HG02885 (cell line): ENCODE results near the gene GPR161.
A peak's percentile ranks its signal among the peaks of the same experiment; 100 is the strongest.
"Not testable (repeated sequence)": the region's sequence is repeated elsewhere in the genome, so short reads cannot be mapped to it uniquely, and the experiment has no call there.

Experiments
- ATAC-seq: cut with Tn5 transposase; IDR thresholded peaks from one replicate; pipeline ENCODE4 v1.9.1; 2021; ENCODE audit warnings: mild to moderate bottlenecking; ENCODE audit not compliant: unreplicated experiment, poor library complexity

The GPR161 gene

GRCh38 chr1:168089979-168090337, 46.8 kb downstream of the GPR161 start:
- no peak for ATAC-seq

- ATAC-seq: no peak
Observed at GRCh38 chr1:168089326-168089978, 47.3 kb downstream of the GPR161 start.

DNA sequence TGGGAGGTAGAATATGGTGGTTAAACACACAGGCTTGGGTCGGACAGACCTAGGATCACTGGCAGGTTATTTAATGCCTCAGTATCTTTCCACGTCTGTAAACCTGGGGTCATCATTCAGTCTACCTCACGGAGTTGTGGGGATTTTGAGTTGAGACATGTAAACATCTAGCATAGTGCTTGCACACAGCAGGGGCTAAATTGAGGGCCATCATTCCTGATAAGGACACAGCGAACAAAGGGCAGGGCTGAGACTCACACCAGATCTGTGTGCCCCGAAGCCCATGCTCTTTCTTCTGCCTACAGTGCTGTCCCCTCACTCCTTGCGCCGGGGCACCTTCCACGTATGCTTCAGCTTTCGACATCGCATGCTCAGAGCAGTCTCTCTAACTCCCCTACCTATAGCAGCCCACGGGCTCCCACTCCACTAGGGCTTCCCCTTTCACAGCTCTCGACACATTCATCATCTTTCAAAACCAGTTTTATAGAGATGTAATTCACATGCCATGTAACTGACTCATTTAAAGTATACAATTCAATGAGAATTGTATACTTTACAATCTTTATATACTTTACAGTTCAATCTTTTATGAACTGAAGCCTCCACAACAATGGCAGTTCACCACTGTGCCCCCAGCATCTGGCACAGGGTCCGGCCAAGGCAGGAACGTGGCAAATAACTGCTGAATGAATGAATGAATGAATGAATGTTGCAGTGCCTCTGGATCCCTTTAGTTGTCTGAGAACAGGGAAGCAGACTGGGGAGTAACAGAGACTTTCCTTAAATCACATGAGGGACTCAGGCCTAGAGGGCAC, 48.0 kb downstream of the GPR161 start:
- ATAC-seq: no peak

GRCh38 chr1:168087696-168088095, 49.0 kb downstream of the GPR161 start:
- ATAC-seq: no peak

- no peak for ATAC-seq
Observed at GRCh38 chr1:168086438-168086837, 50.3 kb downstream of the GPR161 start.

- no peak for ATAC-seq
Observed at GRCh38 chr1:168085401-168085872, 51.3 kb downstream of the GPR161 start.

GRCh38 chr1:168084396-168085231, 52.1 kb downstream of the GPR161 start:
- peak; percentile 59 for ATAC-seq

DNA sequence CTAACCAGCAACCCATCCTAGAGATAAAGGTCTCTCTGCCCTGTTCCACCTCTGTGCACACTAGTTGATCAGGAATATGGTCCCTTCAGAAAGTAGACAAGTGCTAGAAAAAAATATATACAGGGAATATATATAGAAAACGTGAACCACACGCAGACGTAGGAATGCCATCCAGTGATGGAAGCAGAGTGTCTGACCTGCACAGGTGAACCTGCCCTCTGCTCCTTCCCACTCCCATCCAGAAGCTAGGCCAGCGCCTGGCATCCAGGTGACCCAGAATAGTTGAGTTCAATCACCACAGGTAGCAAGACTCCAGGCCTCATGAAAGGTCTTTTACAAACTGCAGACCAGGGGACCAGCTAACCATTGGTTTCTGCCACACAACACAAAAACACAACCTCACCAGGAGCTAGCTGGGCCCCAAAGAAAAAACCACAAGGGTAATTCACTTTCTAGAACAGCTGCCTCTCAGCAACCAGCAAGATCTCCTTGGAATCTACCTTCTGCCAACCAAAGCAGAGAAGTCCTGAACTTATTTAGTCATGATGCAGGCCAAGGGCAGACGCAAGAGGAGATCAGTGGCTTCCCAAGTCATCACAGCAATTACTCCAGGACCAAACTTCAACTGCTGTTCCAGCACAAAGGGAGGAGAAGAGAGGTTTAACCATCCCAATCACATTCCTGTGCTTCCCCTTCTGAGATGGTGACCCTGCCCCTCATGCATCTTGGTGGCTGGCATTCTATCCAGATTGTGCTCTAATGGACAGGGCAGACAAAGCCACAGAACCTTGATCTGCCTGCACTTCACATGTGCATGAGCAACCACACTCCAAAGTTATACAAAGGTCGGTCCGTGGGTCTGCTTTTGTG, 53.0 kb downstream of the GPR161 start:
- ATAC-seq: no peak

- peak; percentile 87 for ATAC-seq
Observed at GRCh38 chr1:168082008-168082876, 54.5 kb downstream of the GPR161 start.

GRCh38 chr1:168081373-168082007, 55.2 kb downstream of the GPR161 start:
- no peak for ATAC-seq

DNA sequence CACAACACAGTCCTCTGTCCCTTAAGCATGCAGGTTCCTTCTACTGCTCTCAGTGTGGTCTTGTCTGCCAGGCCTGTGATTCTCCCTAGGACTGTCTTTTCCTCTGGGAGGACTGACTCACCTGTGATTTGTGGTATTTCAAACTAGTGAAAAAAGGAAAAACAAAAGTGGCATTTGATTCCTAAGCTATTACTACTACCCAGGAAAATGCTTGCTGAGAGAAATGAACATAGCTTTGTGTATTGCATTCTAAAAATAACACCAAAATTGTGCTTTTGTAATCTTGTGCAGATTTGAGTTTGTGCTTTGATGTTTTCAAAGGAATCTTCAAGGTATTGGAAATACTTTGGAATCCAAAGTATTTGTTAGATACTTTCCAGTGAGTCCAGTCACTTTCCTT, 57.0 kb downstream of the GPR161 start:
- ATAC-seq: no peak

- ATAC-seq: no peak
Observed at GRCh38 chr1:168069384-168069783, 67.3 kb downstream of the GPR161 start.

GRCh38 chr1:168065506-168065905, 71.2 kb downstream of the GPR161 start:
- ATAC-seq: no peak

DNA sequence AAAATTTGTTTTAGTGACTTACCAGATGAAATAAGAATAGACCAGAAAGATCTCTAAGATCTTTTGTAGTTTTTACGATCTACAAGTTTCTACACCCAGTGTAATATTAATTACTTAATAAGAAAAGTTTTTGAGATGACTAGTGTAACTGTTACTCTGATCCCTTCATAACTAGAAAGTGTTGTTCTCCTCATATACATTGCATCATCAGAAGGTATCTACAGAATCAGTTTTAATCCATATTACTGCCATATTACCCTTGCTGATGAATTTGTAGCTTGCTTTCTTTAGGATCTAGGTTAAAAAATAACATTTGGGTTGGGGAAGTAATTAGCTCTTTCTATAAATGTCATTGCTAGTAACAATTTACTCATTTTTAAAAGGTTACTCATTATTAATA, 72.5 kb downstream of the GPR161 start:
- ATAC-seq: no peak

GRCh38 chr1:168057921-168058320, 78.8 kb downstream of the GPR161 start:
- no peak for ATAC-seq

DNA sequence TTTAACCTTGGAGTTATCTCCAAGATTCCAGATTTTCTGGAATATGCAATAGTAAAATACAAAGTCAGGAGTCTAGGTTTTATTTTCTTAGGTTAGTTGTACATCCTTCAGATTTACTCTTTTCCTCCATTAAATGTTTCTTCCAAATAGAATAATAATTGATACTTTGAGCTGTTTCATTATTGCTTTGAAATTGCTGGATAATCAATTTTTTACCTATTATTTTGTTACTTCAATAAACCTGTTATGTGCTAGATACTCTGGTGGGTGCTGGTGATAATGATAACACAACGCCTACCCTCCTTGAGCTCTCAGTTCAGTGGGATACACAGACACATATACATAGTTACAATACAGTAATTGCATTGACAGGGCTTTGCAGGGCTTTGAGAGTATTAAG, 79.4 kb downstream of the GPR161 start:
- no peak for ATAC-seq

GRCh38 chr1:168056152-168056551, 80.6 kb downstream of the GPR161 start:
- ATAC-seq: not testable (repeated sequence)

DNA sequence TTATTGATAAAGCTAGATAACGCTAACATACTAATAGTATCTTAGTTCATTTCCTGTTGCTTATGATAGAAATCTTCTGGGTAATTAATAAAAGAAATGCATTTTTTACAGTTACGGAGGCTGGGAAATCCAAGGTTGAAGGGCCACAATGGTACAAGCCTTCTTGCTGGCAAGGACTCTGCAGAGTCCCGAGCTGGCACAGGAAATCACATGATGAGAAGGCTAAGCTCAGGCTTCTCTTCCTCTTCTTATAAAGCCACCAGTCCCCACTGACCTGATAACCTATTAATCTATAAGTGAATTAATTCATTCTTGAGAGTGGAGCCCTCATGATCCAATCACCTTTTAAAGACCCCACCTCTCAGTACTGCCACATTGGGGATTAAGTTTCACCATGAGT, 82.6 kb downstream of the GPR161 start:
- no peak for ATAC-seq

DNA sequence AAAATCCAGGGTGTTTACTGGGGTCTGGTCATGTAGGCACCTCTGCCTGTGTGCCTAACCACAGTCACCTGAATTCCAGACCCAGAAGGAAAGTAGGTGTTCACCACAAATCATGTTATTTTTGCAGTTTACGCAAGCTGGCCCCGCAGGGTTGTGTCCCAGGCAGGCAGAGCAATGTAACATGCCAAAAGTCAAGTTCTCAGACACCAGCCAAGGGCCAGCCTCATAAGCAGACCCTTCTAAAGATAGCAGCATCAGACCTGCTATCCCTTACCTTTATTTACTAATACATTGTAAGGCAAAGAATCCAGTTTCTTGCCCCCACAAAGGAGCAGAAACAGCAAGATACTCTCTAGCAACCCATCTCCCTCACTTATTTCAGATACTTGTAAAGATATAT, 83.0 kb downstream of the GPR161 start:
- ATAC-seq: no peak
